B cell (primary cell): ENCODE results near the gene FBLN7. TPM values are rescaled to one million over a fixed set of nuclear protein-coding genes. Genes with fewer than 3 reads are reported as not detected.

Experiments used
- ATAC-seq: fragments of 200-7000 bp; cut with Tn5 transposase; one replicate; pipeline ENCODE4 v1.10.0; 2021; ENCODE audit warnings: low read depth, mild to moderate bottlenecking, moderate number of reproducible peaks, moderate library complexity
- CTCF ChIA-PET: fragments of 350-600 bp; sonication (Branson Sonifier 250); formaldehyde crosslinking; loops from one replicate; lab custom pipeline; 2021; ENCODE audit warnings: antibody characterized with exemption, inconsistent platforms; lab: Charles Lee
- POLR2A ChIA-PET: fragments of 350-600 bp; sonication (Branson Sonifier 250); formaldehyde crosslinking; loops from one replicate; lab custom pipeline; 2021; ENCODE audit warnings: antibody characterized with exemption; lab: Charles Lee
- DNase-seq: peaks from one replicate; pipeline ENCODE4 v3.0.0; 2013
- H2AFZ ChIP-seq: 2 replicates; pipeline ENCODE4 v1.6.1; 2012; ENCODE audit warnings: mild to moderate bottlenecking, low read depth, low read length; ENCODE audit not compliant: insufficient read depth, poor library complexity, severe bottlenecking
- H3K27ac ChIP-seq, 2 donors: 1 replicate in 1 of 2; 2 replicates in 1 of 2; pipeline ENCODE4 v1.5.1; 2012 to 2013; ENCODE audit warnings: low read length in 2 of 2, mild to moderate bottlenecking in 2 of 2, moderate library complexity in 1 of 2
- H3K27me3 ChIP-seq, 4 experiments: fragments of 200-600 bp in 1 of 4; sonication (generic) in 1 of 4; replicated peaks in 1 of 4; 1 replicate in 2 of 4; 2 replicates in 2 of 4; pipeline versions ENCODE4 v1.6.1 to v1.7.0; 2013 to 2016; ENCODE audit warnings: low read length in 3 of 4, mild to moderate bottlenecking in 2 of 4, mixed read lengths in 1 of 4, moderate library complexity in 1 of 4; ENCODE audit not compliant: insufficient read depth in 4 of 4, control insufficient read depth in 3 of 4; ENCODE audit errors: control extremely low read depth in 1 of 4
- H3K36me3 ChIP-seq, 2 experiments: replicated peaks in 1 of 2; 1 replicate in 1 of 2; 2 replicates in 1 of 2; pipeline versions ENCODE4 v1.6.1 to v1.7.1; 2013; ENCODE audit warnings: low read length in 1 of 2; ENCODE audit not compliant: insufficient read depth in 2 of 2, control insufficient read depth in 1 of 2; ENCODE audit errors: control extremely low read depth in 1 of 2, extremely low read depth in 1 of 2
- H3K4me1 ChIP-seq, 2 donors: fragments of 200-600 bp in 1 of 2; sonication (generic) in 1 of 2; 1 replicate in 1 of 2; 2 replicates in 1 of 2; pipeline versions ENCODE4 v1.5.1 to v1.6.1; 2013 to 2017; ENCODE audit warnings: low read length in 2 of 2; ENCODE audit not compliant: control insufficient read depth in 2 of 2, insufficient read depth in 2 of 2
- H3K4me2 ChIP-seq: replicated peaks from 2 replicates; pipeline ENCODE3; 2012; ENCODE audit warnings: mild to moderate bottlenecking, low read depth, low read length; ENCODE audit not compliant: poor library complexity, severe bottlenecking
- H3K4me3 ChIP-seq, 5 experiments: fragments of 200-600 bp in 1 of 5; sonication (generic) in 1 of 5; 1 replicate in 3 of 5; 2 replicates in 2 of 5; pipeline versions ENCODE4 v1.5.1 to v1.7.0; 2011 to 2016; ENCODE audit warnings: low read length in 4 of 5, mild to moderate bottlenecking in 4 of 5, low read depth in 2 of 5, control low read depth in 1 of 5, moderate library complexity in 1 of 5; ENCODE audit not compliant: insufficient read depth in 1 of 5; ENCODE audit errors: control extremely low read depth in 1 of 5, extremely low read depth in 1 of 5
- H3K79me2 ChIP-seq: fragments of 200-600 bp; sonication (generic); one replicate; pipeline ENCODE4 v1.6.0; 2016; ENCODE audit warnings: low read length; ENCODE audit not compliant: control insufficient read depth, insufficient read depth
- H3K9ac ChIP-seq: fragments of 200-600 bp; sonication (generic); 2 replicates; pipeline ENCODE4 v1.6.1; 2017; ENCODE audit warnings: mild to moderate bottlenecking, low read length, moderate library complexity
- H3K9me3 ChIP-seq, 3 donors: one replicate each; pipeline versions ENCODE4 v1.6.1 to v1.7.1; 2013; ENCODE audit warnings: low read length in 2 of 3; ENCODE audit not compliant: control insufficient read depth in 2 of 3, insufficient read depth in 1 of 3; ENCODE audit errors: control extremely low read depth in 1 of 3
- H4K20me1 ChIP-seq: 2 replicates; pipeline ENCODE4 v1.6.0; 2012; ENCODE audit warnings: mild to moderate bottlenecking, low read length; ENCODE audit not compliant: insufficient read depth, control insufficient read depth, poor library complexity, severe bottlenecking
- H3K27ac Mint-ChIP-seq: one replicate; pipeline ENCODE4 v1.8.0; 2021; ENCODE audit warnings: mixed read lengths
- H3K27me3 Mint-ChIP-seq: one replicate; pipeline ENCODE4 v1.8.0; 2021; ENCODE audit warnings: mixed read lengths
- H3K4me1 Mint-ChIP-seq: one replicate; pipeline ENCODE4 v1.8.0; 2021; ENCODE audit warnings: mixed read lengths
- H3K4me3 Mint-ChIP-seq: one replicate; pipeline ENCODE4 v1.8.0; 2021; ENCODE audit warnings: mixed read lengths
- H3K9me3 Mint-ChIP-seq: one replicate; pipeline ENCODE4 v1.8.0; 2022; ENCODE audit warnings: mixed read lengths; ENCODE audit not compliant: insufficient read depth
- CTCF ChIP-seq: fragments of 200-600 bp; IDR thresholded peaks from one replicate; pipeline ENCODE4 v1.8.0; 2022; ENCODE audit warnings: antibody characterized with exemption, mild to moderate bottlenecking
- EZH2 ChIP-seq: IDR thresholded peaks from 2 replicates; pipeline ENCODE4 v1.6.1; 2012; ENCODE audit warnings: borderline replicate concordance, low read depth, mild to moderate bottlenecking, moderate library complexity, low read length; ENCODE audit not compliant: insufficient read depth, poor library complexity, severe bottlenecking
- WGBS: methylation state at CpG from one replicate; pipeline ENCODE4 v1.1.5; 2013; ENCODE audit warnings: missing lambda C conversion rate; ENCODE audit not compliant: insufficient coverage; 5-methylcytosine and 5-hydroxymethylcytosine counted together
- intact Hi-C: fragments of 100-400 bp; cut with micrococcal nuclease; formaldehyde crosslinking; loops from one replicate; pipeline ENCODE4 v1.10.0; 2022
- polyA plus RNA-seq: library from polyadenylated mRNA; depleted of rRNA; stranded (reverse); fragments of >200 nt; gene quantifications from 2 replicates; pipeline ENCODE4 v1.2.3, GENCODE V29; 2012
- total RNA-seq, 2 donors: library from RNA; stranded (reverse); fragments of 120-200 nt in 1 of 2; gene quantifications; 1 replicate in 1 of 2; 2 replicates in 1 of 2; pipeline versions ENCODE4 v1.2.3 to v1.2.4, GENCODE V29; 2013 to 2022

Gene FBLN7
- total and polyA plus RNA-seq, 2 donors (not counting 1 experiment from before 2014, with no cell fraction given) = 0.13 to 1.1 TPM

- Histone ChIP-seq H3K4me2 (no peak overlapping the region), H2AFZ (no peak overlapping the region), H3K36me3 (no peaks in the 10 kb centered on the region), H4K20me1 (no peaks in the 10 kb centered on the region), H3K4me1 (no peaks in the 10 kb centered on the region), H3K27ac (no peak overlapping the region), H3K9ac (no peak overlapping the region), H3K27me3 (no peaks in the 10 kb centered on the region), H3K9me3 (no peaks in the 10 kb centered on the region), H3K79me2 (no peaks in the 10 kb centered on the region), H3K4me3 (no peak overlapping the region)
- ChIA-PET CTCF (no interaction called here), POLR2A (no interaction called here)
- WGBS = 94% methylated on average over 4 of the region's 4 CpGs
- TF ChIP-seq EZH2 (no peak), CTCF (no peak)
- no peak overlapping the region for H3K27ac Mint-ChIP-seq
- no peak overlapping the region for H3K4me3 Mint-ChIP-seq
- ATAC-seq (no peak), DNase-seq (no peak)
- no peaks in the 10 kb centered on the region for H3K9me3 Mint-ChIP-seq
- intact Hi-C loops = no loop called here
- H3K4me1 Mint-ChIP-seq = no peaks in the 10 kb centered on the region
- peaks cover 4% of the 10 kb centered on the region for H3K27me3 Mint-ChIP-seq
Observed at GRCh38 chr2:112170495-112170894, 32.3 kb downstream of the FBLN7 start.

GRCh38 chr2:112173646-112174319 is 35.6 kb downstream of the FBLN7 start:
- H3K9me3 Mint-ChIP-seq = no peaks in the 10 kb centered on the region
- 91% methylated on average over 10 of the region's 11 CpGs for WGBS
- Histone ChIP-seq H3K4me2 (no peak overlapping the region), H3K4me3 (no peak overlapping the region), H3K9me3 (no peaks in the 10 kb centered on the region), H3K36me3 (no peaks in the 10 kb centered on the region), H2AFZ (no peak overlapping the region), H3K9ac (no peak overlapping the region), H3K4me1 (no peaks in the 10 kb centered on the region), H4K20me1 (no peaks in the 10 kb centered on the region), H3K27ac (no peak overlapping the region), H3K27me3 (peaks cover 0 to 6% (median 0%) of the 10 kb centered on the region in 4 experiments), H3K79me2 (no peaks in the 10 kb centered on the region)
- no peak overlapping the region for H3K4me3 Mint-ChIP-seq
- intact Hi-C loops = no loop called here
- H3K27ac Mint-ChIP-seq = peak overlapping the region; percentile 23
- ChIA-PET POLR2A (no interaction called here), CTCF (no interaction called here)
- no peaks in the 10 kb centered on the region for H3K4me1 Mint-ChIP-seq
- ATAC-seq (no peak), DNase-seq (no peak)
- TF ChIP-seq CTCF (no peak), EZH2 (no peak)
- peaks cover 14% of the 10 kb centered on the region for H3K27me3 Mint-ChIP-seq
